ENCODE measurements around the gene ZFP14.

Gene ZFP14

GRCh38 chr19:36378625-36379509 lies at the start of gene ZFP14:
Gene ZFP14 (minus strand): TSS chr19:36379201. CDS start chr19:36367892, 11,309 bp downstream.
- peak; percentile 94 for DNase-seq

- no peak for DNase-seq
Observed at GRCh38 chr19:36423925-36424324, 44.9 kb upstream of the ZFP14 start.

- no peak for DNase-seq
Observed at GRCh38 chr19:36421749-36422481, 42.9 kb upstream of the ZFP14 start.

- no peak for DNase-seq
Observed at GRCh38 chr19:36420961-36421748, 42.2 kb upstream of the ZFP14 start.

- peak; percentile 74 for DNase-seq
Observed at GRCh38 chr19:36418287-36419001, 39.4 kb upstream of the ZFP14 start, which contains the start of gene ZFP82. Gene ZFP82 (minus strand): TSS chr19:36418644. CDS start chr19:36409789, 8,855 bp downstream.

GRCh38 chr19:36417752-36418286 lies 38.8 kb upstream of the ZFP14 start:
- DNase-seq, result no peak

GRCh38 chr19:36409841-36410240 lies 30.8 kb upstream of the ZFP14 start:
- no peak for DNase-seq

GRCh38 chr19:36408101-36408500 lies 29.1 kb upstream of the ZFP14 start:
- DNase-seq, result no peak

- DNase-seq, result no peak
Observed at GRCh38 chr19:36404498-36404897, 25.5 kb upstream of the ZFP14 start.

- DNase-seq, result no peak
Observed at GRCh38 chr19:36401475-36401874, 22.5 kb upstream of the ZFP14 start.

GRCh38 chr19:36398571-36398970 lies 19.6 kb upstream of the ZFP14 start:
- no peak for DNase-seq

GRCh38 chr19:36392916-36393673 lies 14.1 kb upstream of the ZFP14 start:
- no peak for DNase-seq

GRCh38 chr19:36379510-36379819 lies 464 bp upstream of the ZFP14 start:
- no peak for DNase-seq

- DNase-seq, result no peak
Observed at GRCh38 chr19:36377541-36378178, 1.3 kb downstream of the ZFP14 start.

- no peak for DNase-seq
Observed at GRCh38 chr19:36373638-36374156, 5.3 kb downstream of the ZFP14 start.

GRCh38 chr19:36371886-36372285 lies 7.1 kb downstream of the ZFP14 start:
- DNase-seq, result no peak

GRCh38 chr19:36363845-36364244 lies 15.2 kb downstream of the ZFP14 start:
- no peak for DNase-seq

GRCh38 chr19:36340786-36341372 lies 38.1 kb downstream of the ZFP14 start:
- DNase-seq, result no peak

GRCh38 chr19:36331353-36332228 lies 47.4 kb downstream of the ZFP14 start:
- peak; percentile 58 for DNase-seq
